WTC11 (cell line): Measurements from ENCODE around the gene CAGE1. TPM values are rescaled to one million over a fixed set of nuclear protein-coding genes. Genes with fewer than 3 reads are reported as not detected.

Source experiments
- ATAC-seq: fragments of 200-7000 bp; cut with Tn5 transposase; 2 replicates; pipeline ENCODE4 v1.10.0; 2021; ENCODE audit warnings: mild to moderate bottlenecking, moderate library complexity
- CTCF ChIA-PET: fragments of 300-600 bp; sonication (Branson Sonifier 250); formaldehyde crosslinking; loops from one replicate; lab custom pipeline; 2021; ENCODE audit warnings: antibody characterized with exemption; lab: Charles Lee
- POLR2A ChIA-PET: fragments of 350-600 bp; sonication (Branson Sonifier 250); formaldehyde crosslinking; loops from one replicate; lab custom pipeline; 2021; ENCODE audit warnings: antibody characterized with exemption; lab: Charles Lee
- DNase-seq: peaks from one replicate; pipeline ENCODE4 v3.0.0; 2021; ENCODE audit warnings: low spot score
- H3K27ac Mint-ChIP-seq: 2 replicates; pipeline ENCODE4 v1.8.0; 2021; ENCODE audit warnings: mixed read lengths
- H3K27me3 Mint-ChIP-seq: 2 replicates; pipeline ENCODE4 v1.8.0; 2021; ENCODE audit warnings: low read depth, mild to moderate bottlenecking, moderate library complexity, mixed read lengths
- H3K36me3 Mint-ChIP-seq: 2 replicates; pipeline ENCODE4 v1.8.0; 2021; ENCODE audit warnings: mixed read lengths
- H3K4me1 Mint-ChIP-seq: 2 replicates; pipeline ENCODE4 v1.8.0; 2022; ENCODE audit warnings: mixed read lengths
- H3K4me3 Mint-ChIP-seq: 2 replicates; pipeline ENCODE4 v1.8.0; 2021; ENCODE audit warnings: mild to moderate bottlenecking, moderate library complexity, mixed read lengths
- H3K9me3 Mint-ChIP-seq: 2 replicates; pipeline ENCODE4 v1.8.0; 2021; ENCODE audit warnings: mixed read lengths
- AFF4 ChIP-seq: sonication (generic); formaldehyde crosslinking; IDR thresholded peaks from 2 replicates; pipeline ENCODE4 v1.8.1; 2023; ENCODE audit warnings: mild to moderate bottlenecking, missing genetic modification reagents, borderline replicate concordance
- ATF3 ChIP-seq: sonication (generic); formaldehyde crosslinking; conservative IDR thresholded peaks from 2 replicates; pipeline ENCODE4 v1.8.1; 2022; ENCODE audit warnings: mild to moderate bottlenecking, missing genetic modification reagents
- ATF6 ChIP-seq: sonication (generic); formaldehyde crosslinking; IDR thresholded peaks from 2 replicates; pipeline ENCODE4 v1.8.1; 2023; ENCODE audit warnings: mild to moderate bottlenecking, missing genetic modification reagents
- CTCF ChIP-seq: fragments of 200-600 bp; IDR thresholded peaks from 2 replicates; pipeline ENCODE4 v1.8.0; 2022; ENCODE audit warnings: antibody characterized with exemption
- EMX1 ChIP-seq: fragments of 250-450 bp; sonication (Bioruptor Pico); IDR thresholded peaks from 2 replicates; pipeline ENCODE4 v1.8.0; 2021; ENCODE audit warnings: mild to moderate bottlenecking
- GRHL2 ChIP-seq: fragments of 250-450 bp; sonication (Bioruptor Pico); IDR thresholded peaks from 2 replicates; pipeline ENCODE4 v1.8.0; 2022; ENCODE audit warnings: mild to moderate bottlenecking, moderate library complexity; ENCODE audit not compliant: insufficient replicate concordance, severe bottlenecking
- MLX ChIP-seq: sonication (generic); formaldehyde crosslinking; IDR thresholded peaks from 2 replicates; pipeline ENCODE4 v1.8.1; 2023; ENCODE audit warnings: mild to moderate bottlenecking, missing genetic modification reagents, moderate library complexity
- NFATC4 ChIP-seq: fragments of 250-450 bp; sonication (Bioruptor Pico); IDR thresholded peaks from 2 replicates; pipeline ENCODE4 v1.9.0; 2021; ENCODE audit warnings: mild to moderate bottlenecking
- NR1H2 ChIP-seq: sonication (generic); formaldehyde crosslinking; IDR thresholded peaks from 2 replicates; pipeline ENCODE4 v1.9.0; 2021; ENCODE audit warnings: mild to moderate bottlenecking, moderate library complexity, missing genetic modification reagents
- RELA ChIP-seq: sonication (generic); formaldehyde crosslinking; IDR thresholded peaks from 2 replicates; pipeline ENCODE4 v1.8.1; 2022; ENCODE audit warnings: missing genetic modification reagents, mild to moderate bottlenecking, borderline replicate concordance
- SMAD3 ChIP-seq: sonication (generic); formaldehyde crosslinking; IDR thresholded peaks from 2 replicates; pipeline ENCODE4 v1.8.0; 2022; ENCODE audit warnings: missing genetic modification reagents, mild to moderate bottlenecking, borderline replicate concordance
- SMAD4 ChIP-seq: sonication (generic); formaldehyde crosslinking; IDR thresholded peaks from 2 replicates; pipeline ENCODE4 v1.8.0; 2022; ENCODE audit warnings: mild to moderate bottlenecking, missing genetic modification reagents
- ZBTB43 ChIP-seq: sonication (generic); formaldehyde crosslinking; IDR thresholded peaks from 2 replicates; pipeline ENCODE4 v1.8.1; 2023; ENCODE audit warnings: mild to moderate bottlenecking, missing genetic modification reagents
- ZNF121 ChIP-seq: sonication (generic); formaldehyde crosslinking; IDR thresholded peaks from 2 replicates; pipeline ENCODE4 v1.8.0; 2023; ENCODE audit warnings: missing genetic modification reagents
- ZNF281 ChIP-seq: sonication (generic); formaldehyde crosslinking; IDR thresholded peaks from 2 replicates; pipeline ENCODE4 v1.8.0; 2023; ENCODE audit warnings: mild to moderate bottlenecking, missing genetic modification reagents
- ZNF416 ChIP-seq: fragments of 250-450 bp; sonication (Bioruptor Pico); IDR thresholded peaks from 2 replicates; pipeline ENCODE4 v1.9.0; 2021; ENCODE audit warnings: mild to moderate bottlenecking, inconsistent platforms
- total RNA-seq: library from RNA; stranded (reverse); gene quantifications from 3 replicates; pipeline ENCODE4 v1.2.3, GENCODE V29; 2021

The CAGE1 gene
- total RNA-seq, 1 experiment from 2014 or later: 0.07 TPM

GRCh38 chr6:7331452-7331851, 58.1 kb downstream of the CAGE1 start:
- H3K4me3 Mint-ChIP-seq: no peak overlapping the region
- CTCF ChIA-PET: interaction anchor here (1.6 kb wide), 1 partner anchor 10 kb away, joined by 4 read pairs; no protein-coding TSS in a partner anchor
- TF ChIP-seq ZNF121 (CRISPR knock-in tag): no peak
- no peak for TF ChIP-seq CTCF
- no peak for TF ChIP-seq ZNF416 (CRISPR knock-in tag)
- no peak for TF ChIP-seq AFF4 (CRISPR knock-in tag)
- no peak for TF ChIP-seq GRHL2
- TF ChIP-seq ZNF281 (CRISPR knock-in tag): no peak
- no peak for TF ChIP-seq EMX1
- TF ChIP-seq NR1H2: no peak
- no peak for TF ChIP-seq SMAD4 (CRISPR knock-in tag)
- TF ChIP-seq RELA (CRISPR knock-in tag): no peak
- no peak for TF ChIP-seq ZBTB43 (CRISPR knock-in tag)
- no peak for TF ChIP-seq MLX (CRISPR knock-in tag)
- no peak for TF ChIP-seq NFATC4
- no peak for TF ChIP-seq ATF3 (CRISPR knock-in tag)
- no peak for TF ChIP-seq ATF6 (CRISPR knock-in tag)
- no peak for TF ChIP-seq SMAD3 (CRISPR knock-in tag)
- POLR2A ChIA-PET: no interaction called here
- no peaks in the 10 kb centered on the region; the same call in 1 of the 2 replicates for H3K27me3 Mint-ChIP-seq
- no peak for DNase-seq
- no peak overlapping the region for H3K27ac Mint-ChIP-seq
- no peaks in the 10 kb centered on the region for H3K36me3 Mint-ChIP-seq
- H3K9me3 Mint-ChIP-seq: no peaks in the 10 kb centered on the region
- no peaks in the 10 kb centered on the region for H3K4me1 Mint-ChIP-seq
- ATAC-seq: peak; percentile 41; the same call in 1 of the 2 replicates
